GM18502 (cell line): Measurements from ENCODE around the gene PRDM2.

Source experiments
- ATAC-seq: cut with Tn5 transposase; IDR thresholded peaks from one replicate; pipeline ENCODE4 v1.9.1; 2021; ENCODE audit warnings: mild to moderate bottlenecking; ENCODE audit not compliant: unreplicated experiment, poor library complexity

PRDM2 gene

DNA sequence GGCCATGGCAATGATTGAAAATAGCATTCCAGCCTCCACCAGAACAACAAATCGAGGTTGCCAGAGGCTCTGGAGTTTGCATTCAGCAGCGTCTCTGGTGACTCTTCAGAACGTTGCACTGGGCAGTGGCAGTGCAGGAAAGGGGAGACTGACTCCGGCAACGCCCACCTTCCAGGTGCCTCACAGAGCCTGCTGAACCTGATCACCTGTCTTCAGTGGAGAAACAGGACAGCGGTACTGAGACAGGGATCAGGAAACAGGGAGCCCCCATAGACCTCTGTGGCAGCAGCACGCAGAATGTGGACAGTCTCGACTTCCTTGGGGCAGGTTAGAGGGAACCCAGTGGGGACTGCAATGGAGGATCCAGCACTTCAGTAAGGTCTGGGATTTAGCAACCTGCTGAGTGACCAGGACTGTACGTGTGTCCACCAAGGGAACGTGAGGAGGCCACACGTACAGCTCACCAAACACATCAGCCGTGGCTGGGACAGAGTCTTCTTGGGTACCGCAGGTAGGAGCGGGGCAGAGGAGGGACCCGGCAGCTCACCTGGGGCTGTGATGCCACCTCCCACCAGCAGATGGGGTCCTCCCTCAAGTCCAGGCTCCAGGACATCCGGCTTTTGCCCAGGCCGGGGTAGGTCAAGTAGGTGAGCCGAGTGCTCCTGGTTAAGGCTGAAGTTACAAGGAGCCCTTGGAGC, 128.6 kb downstream of the PRDM2 start:
- ATAC-seq: no peak

DNA sequence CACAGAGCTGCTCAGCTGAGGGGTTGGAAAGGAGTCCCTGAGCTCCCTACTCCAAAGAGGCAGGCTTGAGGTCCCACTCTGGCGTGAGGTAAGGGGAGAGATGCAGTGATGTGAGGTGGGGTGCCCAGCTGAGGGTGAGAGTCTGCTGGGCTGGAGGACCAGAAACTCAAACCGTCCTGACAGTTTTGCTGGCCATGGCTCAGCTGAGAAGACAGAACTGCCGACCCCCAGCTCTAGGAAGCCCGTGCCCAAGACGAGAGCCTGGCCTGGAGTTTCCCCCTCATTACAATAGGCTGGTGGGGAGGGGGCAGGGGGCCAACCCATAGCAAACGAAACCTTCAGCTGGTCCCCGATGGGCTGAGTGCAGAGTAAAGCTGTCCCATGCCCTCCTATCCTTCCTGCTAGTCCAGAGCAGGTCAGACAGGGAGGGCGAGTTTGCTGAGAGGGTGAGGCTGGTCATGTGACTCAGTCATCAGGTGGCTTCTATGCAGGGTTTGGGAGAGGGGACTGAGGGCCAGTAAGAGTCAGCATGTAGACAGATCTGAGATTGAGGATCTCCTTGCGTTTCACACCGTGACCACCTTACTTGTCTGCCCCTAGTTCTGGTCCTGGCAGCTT, 129.3 kb downstream of the PRDM2 start:
- no peak for ATAC-seq

DNA sequence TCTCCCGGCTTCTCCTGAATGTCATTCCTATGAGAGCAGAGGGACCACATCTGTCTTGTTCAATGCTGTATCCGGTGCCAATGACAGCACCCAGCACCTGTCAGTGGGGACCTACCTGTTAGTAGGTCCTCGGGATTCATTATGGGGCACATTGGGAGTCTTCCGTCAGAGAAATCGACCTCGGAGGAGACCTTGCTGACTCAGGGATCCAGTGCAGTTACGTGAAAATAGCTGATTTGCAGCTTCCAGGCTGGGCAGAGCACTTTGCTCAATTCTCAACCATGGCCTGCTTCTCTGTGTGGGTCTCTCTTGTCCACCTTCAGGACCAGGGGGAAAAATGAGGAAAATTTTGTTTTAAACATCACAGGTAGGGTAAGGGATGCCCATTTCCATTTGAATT, 130.2 kb downstream of the PRDM2 start:
- ATAC-seq: no peak

DNA sequence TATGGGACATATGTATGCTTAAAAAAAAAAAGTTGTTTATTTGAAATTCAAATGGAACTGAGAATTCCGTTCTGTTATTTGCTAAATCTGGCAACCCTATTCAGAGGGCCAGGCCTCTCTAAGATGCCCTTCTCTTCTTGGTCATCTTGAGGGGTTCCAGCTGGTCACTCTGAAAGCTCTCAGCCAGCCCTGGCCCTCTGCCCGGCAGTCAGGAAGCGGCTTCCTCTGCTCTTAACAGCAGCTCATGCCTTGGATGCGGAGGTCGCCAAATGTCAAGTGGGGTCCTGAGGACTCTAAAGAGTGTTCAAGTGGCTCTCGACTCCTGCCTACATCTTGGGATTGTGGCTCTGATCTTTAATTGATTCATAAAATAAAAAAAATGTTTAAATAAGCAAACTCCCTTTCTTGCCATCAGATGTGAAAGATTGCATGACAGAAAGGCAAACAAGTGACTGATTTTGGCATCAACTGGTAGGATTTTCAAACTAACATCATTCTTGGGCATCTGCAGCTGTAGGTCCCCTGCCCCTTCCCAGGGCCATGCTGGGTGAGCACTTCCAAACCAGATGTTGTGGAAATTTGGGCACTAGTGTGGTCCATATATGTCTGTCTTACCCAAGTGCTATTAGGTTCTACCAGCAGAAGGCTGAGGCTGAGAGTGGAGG, 130.8 kb downstream of the PRDM2 start:
- ATAC-seq: no peak

DNA sequence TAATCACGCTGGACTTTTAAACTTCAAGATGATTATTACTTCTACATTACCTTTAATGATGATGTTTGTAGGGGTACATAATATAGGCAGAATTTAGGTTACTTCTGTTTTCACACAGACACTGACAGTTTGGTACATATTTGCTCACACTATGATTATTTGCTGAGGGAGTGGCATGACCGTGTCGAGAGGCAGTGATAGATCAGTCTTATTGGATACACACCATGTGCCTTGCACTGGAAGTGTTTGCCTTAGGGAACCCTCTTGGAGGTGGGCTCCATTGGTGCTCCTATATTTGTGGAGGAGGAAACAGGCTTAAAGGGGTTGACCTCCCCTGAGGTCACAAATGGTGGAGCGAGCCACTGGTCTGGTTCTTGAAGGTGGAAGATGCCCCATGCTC, 132.1 kb downstream of the PRDM2 start:
- ATAC-seq: no peak

DNA sequence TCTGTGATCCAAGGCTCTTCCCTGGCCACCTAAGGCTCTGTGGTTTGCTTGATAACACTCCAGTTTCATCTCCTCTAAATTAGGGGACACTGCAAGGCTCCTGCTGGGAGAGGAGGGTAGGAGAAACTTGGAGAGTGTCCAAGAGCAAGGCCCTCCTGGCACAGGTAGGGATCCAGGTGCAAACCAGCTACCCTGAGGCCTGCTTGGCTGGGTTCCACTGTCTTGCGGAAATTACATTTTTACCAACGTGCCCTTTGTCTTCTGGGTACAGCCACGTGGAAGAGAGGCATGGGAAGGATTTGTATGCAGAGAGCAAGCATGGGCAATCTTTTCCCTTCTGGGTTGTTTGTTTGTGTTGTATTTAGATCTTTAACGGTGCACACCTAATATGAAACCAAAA, 132.5 kb downstream of the PRDM2 start:
- ATAC-seq: no peak

DNA sequence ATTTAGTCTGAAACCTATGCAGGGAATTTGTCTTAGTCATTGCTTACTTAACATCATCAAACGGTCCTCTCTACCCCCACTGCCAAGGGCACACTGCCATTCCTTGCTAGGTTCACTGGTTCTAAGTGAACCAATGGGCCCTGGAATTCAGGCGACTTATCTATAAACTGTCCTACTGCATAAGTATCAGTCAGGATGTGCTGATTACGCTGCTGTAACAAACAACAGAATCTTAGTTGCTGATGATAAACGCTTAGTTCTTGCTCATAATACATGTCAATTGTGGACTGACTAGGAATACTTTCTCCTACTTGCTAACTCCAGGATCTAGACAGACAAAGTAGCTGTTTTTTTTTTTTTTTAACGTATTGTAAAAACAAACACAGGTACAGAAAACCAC, 136.1 kb downstream of the PRDM2 start:
- ATAC-seq: no peak

DNA sequence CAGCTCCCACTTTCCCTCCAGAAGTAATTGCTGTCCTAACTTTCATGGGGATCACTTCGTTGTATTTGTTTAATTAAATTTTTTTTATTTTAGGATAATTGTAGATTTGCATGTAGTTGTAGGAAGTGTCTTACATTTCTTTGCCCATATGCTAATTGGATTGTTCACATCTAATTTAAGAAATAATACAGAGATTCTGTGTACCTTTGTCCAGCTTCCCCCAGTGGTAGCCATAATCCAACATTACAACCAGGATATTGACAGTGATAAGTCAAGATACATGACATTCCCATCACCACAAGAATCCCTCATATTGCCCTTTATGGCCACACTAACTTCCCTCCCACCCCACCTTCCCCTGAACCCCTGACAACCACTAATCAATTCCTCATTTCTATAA, 136.6 kb downstream of the PRDM2 start:
- ATAC-seq: no peak

DNA sequence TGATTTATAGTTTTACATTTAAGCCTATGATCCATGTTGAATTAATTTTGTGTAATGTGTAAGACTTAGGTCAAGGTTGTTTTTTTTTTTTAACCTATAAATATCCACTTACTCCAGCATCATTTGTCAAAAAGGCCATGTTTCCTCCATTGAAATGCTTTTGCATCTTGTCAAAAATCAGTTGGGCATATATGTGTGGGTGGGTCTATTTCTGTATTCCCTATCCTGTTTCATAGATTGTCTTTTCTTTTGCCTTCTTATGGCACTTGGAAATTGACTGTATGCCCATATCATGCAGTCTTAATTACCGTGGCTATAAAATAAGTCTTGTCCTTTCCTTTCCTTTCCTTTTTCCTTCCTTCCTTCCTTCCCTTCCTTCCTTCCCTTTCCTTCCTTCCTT, 138.2 kb downstream of the PRDM2 start:
- no peak for ATAC-seq

DNA sequence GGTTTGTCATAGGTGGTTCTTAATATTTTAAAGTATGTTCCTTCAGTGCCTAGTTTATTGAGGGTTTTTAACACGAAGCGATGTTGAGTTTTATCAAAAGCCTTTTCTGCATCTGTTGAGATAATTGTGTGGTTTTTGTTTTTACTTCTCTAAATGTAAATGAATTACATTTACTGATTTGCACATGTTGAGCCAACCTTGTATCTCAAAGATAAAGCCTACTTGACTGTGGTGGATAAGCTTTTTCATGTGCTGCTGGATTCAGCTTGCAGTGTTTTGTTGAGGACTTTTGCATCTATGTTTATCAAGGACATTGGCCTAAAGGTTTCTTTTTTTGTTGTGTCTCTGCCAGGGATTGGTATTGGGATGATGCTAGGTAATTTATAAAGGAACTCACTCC, 142.5 kb downstream of the PRDM2 start:
- no peak for ATAC-seq

DNA sequence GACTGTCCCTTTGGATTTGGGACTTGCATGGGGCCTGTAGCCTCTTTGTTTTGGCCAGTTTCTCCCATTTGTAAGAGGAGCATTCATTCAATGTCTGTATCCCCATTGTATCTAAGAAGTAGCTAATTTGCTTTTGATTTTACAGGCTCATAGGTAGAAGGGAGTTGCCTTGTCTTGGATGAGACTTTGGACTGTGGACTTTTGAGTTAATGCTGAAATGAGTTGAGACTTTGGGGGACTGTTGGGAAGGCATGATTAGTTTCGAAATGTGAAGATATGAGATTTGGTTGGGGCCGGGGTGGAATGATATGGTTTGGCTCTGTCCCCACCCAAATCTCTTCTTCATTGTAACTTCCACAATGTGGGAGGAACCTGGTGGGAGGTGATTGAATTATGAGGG, 151.7 kb downstream of the PRDM2 start:
- no peak for ATAC-seq

DNA sequence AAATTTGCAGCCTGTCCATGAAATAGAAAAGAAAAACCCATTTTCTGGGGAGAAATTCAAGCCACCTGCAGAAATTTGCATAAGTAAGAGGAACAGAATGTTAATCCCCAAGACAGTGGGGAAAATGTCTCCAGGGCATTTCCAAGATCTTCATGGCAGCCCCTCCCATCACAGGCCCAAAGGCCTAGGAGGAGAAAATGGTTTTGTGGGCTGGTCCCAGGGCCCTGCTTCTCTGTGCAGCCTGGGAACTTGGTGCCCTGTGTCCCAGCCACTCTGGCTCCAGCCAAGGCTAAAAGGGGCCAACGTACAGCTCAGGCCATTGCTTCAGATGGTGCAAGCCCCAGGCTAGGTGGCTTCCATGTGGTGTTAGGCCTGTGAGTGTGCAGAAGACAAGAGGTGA, 155.6 kb downstream of the PRDM2 start:
- no peak for ATAC-seq

DNA sequence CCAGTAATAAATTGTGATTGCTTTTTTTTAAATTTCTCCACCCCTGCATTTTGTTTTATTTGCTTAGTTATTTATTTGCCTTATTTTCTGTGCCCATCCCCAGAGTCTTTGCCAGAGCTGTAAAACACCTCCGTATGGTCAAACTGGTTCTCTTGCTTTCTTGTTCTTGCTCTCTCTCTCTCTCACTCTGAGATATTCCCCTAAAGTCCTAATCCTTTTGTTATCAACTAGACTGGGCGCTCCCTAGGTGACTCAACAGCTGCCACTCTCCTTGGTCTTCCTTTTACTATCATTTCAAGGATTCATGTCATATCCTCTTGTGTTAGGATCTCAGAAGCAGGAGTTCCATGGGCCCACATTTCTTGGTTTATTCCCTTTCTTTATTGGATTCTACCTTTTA, 160.0 kb downstream of the PRDM2 start:
- ATAC-seq: no peak

DNA sequence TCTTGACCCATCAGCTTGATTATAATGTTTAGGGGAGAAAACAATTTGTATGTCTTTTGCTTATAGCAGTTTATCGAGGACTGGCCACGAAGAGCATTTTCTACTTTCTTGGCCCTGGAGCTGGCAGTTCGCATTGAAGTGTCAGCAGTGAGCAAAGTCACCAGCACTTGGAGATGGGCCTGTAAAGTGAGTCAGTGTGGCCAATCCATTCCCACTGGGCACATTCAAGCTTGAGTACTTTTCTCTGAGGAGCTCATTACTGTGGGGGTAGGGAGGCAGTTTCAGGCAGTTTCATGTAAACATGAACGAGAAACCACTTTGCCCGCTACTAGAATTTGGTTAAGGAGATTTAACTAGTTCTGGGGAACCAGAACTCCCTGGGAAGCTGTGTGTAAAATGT, 164.8 kb downstream of the PRDM2 start:
- no peak for ATAC-seq

DNA sequence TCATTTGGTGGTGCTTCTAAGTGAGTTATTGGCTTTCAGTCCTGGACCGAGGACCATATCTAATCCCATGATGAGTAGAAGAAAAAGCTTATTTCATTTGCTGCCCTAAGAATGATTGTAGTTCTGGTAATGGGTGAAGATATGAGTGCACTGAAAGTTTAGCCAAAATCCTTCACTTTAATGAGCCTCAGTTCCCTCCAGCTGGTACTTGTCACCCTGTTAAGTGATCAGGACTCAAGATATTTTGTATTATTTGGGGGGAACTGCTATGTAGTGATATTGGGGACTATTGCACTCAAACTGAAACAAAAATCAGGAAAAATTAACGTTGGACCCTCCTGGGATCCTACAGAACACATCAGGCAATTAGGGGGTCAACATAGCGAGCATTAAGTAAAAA, 165.9 kb downstream of the PRDM2 start:
- ATAC-seq: no peak

DNA sequence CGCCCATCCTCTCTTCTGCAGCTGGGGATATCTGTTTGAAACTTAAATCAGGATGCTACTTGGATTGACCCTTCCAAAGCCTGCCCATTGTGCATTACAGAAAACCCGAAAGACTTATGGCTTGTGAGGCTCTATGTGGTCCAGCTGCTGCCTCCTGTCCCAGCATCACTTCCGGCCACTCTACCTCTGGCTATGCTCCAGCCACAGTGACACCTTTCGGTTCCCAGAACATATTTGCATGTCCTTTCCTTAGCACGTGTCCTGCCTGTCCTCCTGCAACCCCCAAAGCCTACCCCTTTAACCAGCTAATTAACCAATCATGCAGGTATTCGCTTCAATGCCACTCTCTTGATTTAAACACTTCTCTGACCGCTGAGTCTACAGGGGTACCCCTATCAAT, 167.6 kb downstream of the PRDM2 start:
- no peak for ATAC-seq

DNA sequence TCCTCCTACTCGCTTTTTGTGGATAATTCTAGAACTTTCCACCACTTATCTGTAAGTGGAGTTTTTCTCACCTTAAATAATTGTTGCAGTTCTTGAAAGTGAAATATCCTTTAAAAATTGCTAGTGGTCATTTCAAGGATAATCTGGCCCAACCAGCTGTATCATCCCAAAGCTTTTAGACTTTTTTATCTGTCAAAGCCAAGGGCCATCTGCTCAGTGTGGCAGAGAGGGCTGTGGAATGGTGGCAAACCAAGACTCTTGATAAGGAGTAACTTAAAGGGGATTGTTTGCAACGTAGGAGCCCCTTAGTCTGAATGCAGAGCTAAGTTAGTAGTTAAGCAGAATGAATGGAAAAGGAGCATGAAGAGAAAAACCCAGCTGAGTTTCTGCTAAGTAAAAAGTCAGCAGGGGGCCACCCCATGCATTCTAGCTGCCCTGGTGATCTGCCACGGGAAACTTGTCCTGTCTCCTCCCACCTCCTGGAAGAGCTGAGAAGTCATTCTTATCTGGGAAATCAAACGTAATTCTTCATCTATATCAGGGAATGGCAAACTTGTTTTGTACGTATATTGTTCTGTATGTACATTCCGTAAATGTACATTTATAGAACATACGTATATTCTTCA, 169.3 kb downstream of the PRDM2 start:
- ATAC-seq: no peak

DNA sequence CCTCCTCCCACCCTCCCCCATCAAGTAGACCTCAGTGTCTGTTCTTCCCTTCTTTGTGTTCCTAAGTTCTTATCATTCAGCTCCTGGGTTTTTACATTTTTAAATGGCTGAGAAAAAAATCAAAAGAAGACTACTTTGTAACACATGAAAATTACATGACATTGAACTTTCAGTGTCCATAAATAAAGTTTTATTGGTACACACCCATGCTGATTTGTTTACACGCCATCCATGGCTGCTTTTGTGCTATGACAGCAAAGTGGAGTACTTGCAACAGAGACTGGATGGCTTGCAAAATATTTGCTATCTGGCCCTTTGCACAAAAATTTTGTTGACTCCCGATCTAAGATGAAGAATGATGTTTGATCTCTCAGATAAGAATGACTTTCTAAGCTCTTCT, 171.4 kb downstream of the PRDM2 start:
- ATAC-seq: no peak

DNA sequence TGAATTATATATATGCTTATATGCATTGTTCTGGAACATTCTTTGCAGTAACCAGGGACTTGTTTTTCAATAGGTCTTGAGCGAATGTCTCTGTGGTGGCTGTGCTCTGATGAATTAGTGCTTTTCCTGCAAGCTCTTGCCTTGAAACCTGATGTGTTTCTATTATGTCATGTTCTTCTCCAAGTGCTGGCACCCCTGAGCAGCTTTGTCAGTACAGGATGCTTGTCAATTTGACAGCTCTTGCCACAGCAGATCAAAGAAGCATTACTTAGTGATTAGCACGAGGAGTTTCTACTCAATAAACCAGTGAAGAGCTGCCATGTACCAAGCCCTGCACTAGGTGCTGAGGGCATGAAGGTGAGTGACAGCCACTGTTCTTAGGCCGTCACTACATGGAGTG, 171.9 kb downstream of the PRDM2 start:
- no peak for ATAC-seq

DNA sequence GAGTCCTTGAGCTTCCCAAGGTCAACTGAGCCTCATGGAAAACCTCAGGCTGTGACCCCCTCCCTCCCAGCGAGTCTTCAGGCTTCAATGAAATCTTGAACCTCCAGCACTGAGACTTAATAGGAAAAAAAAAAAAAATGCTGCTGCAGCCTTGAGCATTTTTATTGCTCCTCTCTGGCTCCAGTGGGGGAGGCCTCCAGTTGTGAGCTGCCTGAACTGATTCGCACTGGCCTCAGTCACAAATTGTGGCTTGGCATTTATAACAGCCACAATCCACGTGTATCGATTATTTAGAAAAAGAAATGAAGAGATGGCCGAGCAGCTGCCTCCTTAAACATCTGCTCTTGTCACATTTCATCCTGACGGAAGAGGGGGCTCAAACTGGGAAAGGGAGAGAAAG, 173.0 kb downstream of the PRDM2 start:
- no peak for ATAC-seq
